ENCODE results near the gene LRP5.
A peak's percentile ranks its signal among the peaks of the same experiment; 100 is the strongest.

Gene LRP5

GRCh38 chr11:68460741-68461574 lies 148.6 kb downstream of the LRP5 start, which contains the start of gene PPP6R3:
Gene PPP6R3, plus strand, starts transcription at chr11:68460752. Its CDS starts 76,913 bp downstream, at chr11:68537665.
- no peaks in the 10 kb centered on the region for H3K27me3 ChIP-seq (replicated peaks; ENCODE audit: control insufficient read depth, insufficient read depth, low read length, poor library complexity, severe bottlenecking)
- peaks cover 10% of the 10 kb centered on the region for H3K4me1 ChIP-seq (ENCODE audit: control insufficient read depth, insufficient read depth, low read length, poor library complexity, severe bottlenecking)

GRCh38 chr11:68461575-68461917 lies 149.2 kb downstream of the LRP5 start:
- Histone ChIP-seq H3K9me3 (ENCODE audit: control insufficient read depth, low read length) (no peaks in the 10 kb centered on the region), H3K27me3 (replicated peaks; ENCODE audit: control insufficient read depth, insufficient read depth, low read length, poor library complexity, severe bottlenecking) (no peaks in the 10 kb centered on the region), H3K27ac (ENCODE audit: insufficient read depth, low read length, poor library complexity, severe bottlenecking) (peak overlapping the region; percentile 98), H3K4me1 (ENCODE audit: control insufficient read depth, insufficient read depth, low read length, poor library complexity, severe bottlenecking) (peaks cover 10% of the 10 kb centered on the region), H3K36me3 (ENCODE audit: control insufficient read depth, insufficient read depth, low read length) (no peaks in the 10 kb centered on the region), H3K4me3 (ENCODE audit: insufficient read depth, low read depth, low read length, poor library complexity, severe bottlenecking) (peak overlapping the region; percentile 69)
- no peak for DNase-seq

More at GRCh38 chr11:68460741-68461574, 148.6 kb downstream of the LRP5 start, which contains the start of gene PPP6R3:
- DNase-seq: no peak
- Histone ChIP-seq H3K27ac (ENCODE audit: insufficient read depth, low read length, poor library complexity, severe bottlenecking) (peak within 1 kb of the TSS; percentile 98), H3K36me3 (ENCODE audit: control insufficient read depth, insufficient read depth, low read length) (no peaks in the 10 kb centered on the region), H3K4me3 (ENCODE audit: insufficient read depth, low read depth, low read length, poor library complexity, severe bottlenecking) (peak within 1 kb of the TSS; percentile 95), H3K9me3 (ENCODE audit: control insufficient read depth, low read length) (no peaks in the 10 kb centered on the region)

GRCh38 chr11:68463714-68464113 lies 151.3 kb downstream of the LRP5 start:
- H3K4me3 ChIP-seq (ENCODE audit: insufficient read depth, low read depth, low read length, poor library complexity, severe bottlenecking): no peak overlapping the region
- peaks cover 18% of the 10 kb centered on the region for H3K4me1 ChIP-seq (ENCODE audit: control insufficient read depth, insufficient read depth, low read length, poor library complexity, severe bottlenecking)
- H3K27ac ChIP-seq (ENCODE audit: insufficient read depth, low read length, poor library complexity, severe bottlenecking): no peak overlapping the region

GRCh38 chr11:68467201-68467834 lies 154.9 kb downstream of the LRP5 start:
- Histone ChIP-seq H3K4me1 (ENCODE audit: control insufficient read depth, insufficient read depth, low read length, poor library complexity, severe bottlenecking) (peaks cover 41% of the 10 kb centered on the region), H3K4me3 (ENCODE audit: insufficient read depth, low read depth, low read length, poor library complexity, severe bottlenecking) (no peak overlapping the region), H3K36me3 (ENCODE audit: control insufficient read depth, insufficient read depth, low read length) (no peaks in the 10 kb centered on the region), H3K27me3 (replicated peaks; ENCODE audit: control insufficient read depth, insufficient read depth, low read length, poor library complexity, severe bottlenecking) (no peaks in the 10 kb centered on the region), H3K27ac (ENCODE audit: insufficient read depth, low read length, poor library complexity, severe bottlenecking) (no peak overlapping the region), H3K9me3 (ENCODE audit: control insufficient read depth, low read length) (no peaks in the 10 kb centered on the region)
- no peak for DNase-seq

More at GRCh38 chr11:68463714-68464113, 151.3 kb downstream of the LRP5 start:
- H3K36me3 ChIP-seq (ENCODE audit: control insufficient read depth, insufficient read depth, low read length): no peaks in the 10 kb centered on the region
- no peaks in the 10 kb centered on the region for H3K27me3 ChIP-seq (replicated peaks; ENCODE audit: control insufficient read depth, insufficient read depth, low read length, poor library complexity, severe bottlenecking)
- H3K9me3 ChIP-seq (ENCODE audit: control insufficient read depth, low read length): no peaks in the 10 kb centered on the region
- no peak for DNase-seq

DNA sequence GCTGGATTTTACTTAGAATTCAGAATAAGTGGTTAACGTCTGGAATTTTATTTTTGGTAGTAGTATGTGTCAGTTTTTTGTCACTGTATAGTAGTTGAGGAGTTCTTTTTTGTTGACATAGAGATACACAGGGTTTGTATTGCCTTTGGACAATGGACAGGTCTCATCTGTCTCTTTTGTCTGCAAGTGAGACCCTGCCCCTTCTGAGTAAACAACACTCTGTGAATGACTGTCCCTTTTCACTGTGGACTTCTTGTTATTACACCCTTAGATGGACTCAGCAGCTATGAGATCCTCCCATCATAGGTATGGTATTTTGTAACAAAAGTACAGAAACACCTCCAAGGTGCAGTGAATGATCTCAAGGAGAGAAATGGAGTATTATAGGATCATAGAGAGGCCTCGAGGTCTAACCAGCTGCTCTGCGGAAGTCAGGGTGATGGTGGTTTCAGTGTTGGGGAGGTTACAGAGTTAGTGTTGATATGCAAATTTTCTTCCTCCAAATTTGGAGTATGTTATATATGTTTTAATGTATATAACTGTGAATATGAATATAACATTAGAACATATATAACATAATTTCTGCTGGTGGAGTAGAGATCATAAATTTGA lies 155.9 kb downstream of the LRP5 start:
- Histone ChIP-seq H3K4me3 (ENCODE audit: insufficient read depth, low read depth, low read length, poor library complexity, severe bottlenecking) (no peak overlapping the region), H3K27ac (ENCODE audit: insufficient read depth, low read length, poor library complexity, severe bottlenecking) (no peak overlapping the region), H3K36me3 (ENCODE audit: control insufficient read depth, insufficient read depth, low read length) (no peaks in the 10 kb centered on the region), H3K4me1 (ENCODE audit: control insufficient read depth, insufficient read depth, low read length, poor library complexity, severe bottlenecking) (peaks cover 41% of the 10 kb centered on the region), H3K27me3 (replicated peaks; ENCODE audit: control insufficient read depth, insufficient read depth, low read length, poor library complexity, severe bottlenecking) (no peaks in the 10 kb centered on the region), H3K9me3 (ENCODE audit: control insufficient read depth, low read length) (no peaks in the 10 kb centered on the region)
- no peak for DNase-seq

DNA sequence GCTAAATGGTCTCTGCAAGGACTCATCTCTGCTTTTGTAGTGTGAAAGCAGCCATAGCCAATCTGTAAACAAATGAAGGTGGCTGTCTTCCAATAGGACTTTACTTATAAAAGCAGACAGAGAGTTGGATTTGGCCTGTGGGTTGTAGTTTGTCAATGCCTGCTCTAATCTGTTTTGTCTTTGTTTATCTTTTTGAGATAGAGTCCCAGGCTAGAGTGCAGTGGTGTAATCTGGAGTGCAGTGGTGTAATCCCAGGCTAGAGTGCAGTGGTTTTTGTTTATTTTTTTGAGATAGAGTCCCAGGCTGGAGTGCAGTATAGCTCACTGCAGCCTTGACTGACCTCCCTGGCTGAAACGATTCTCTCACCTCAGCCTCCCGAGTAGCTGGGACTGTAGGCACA lies 156.7 kb downstream of the LRP5 start:
- DNase-seq: no peak
- Histone ChIP-seq H3K27ac (ENCODE audit: insufficient read depth, low read length, poor library complexity, severe bottlenecking) (no peak overlapping the region), H3K4me3 (ENCODE audit: insufficient read depth, low read depth, low read length, poor library complexity, severe bottlenecking) (no peak overlapping the region), H3K27me3 (replicated peaks; ENCODE audit: control insufficient read depth, insufficient read depth, low read length, poor library complexity, severe bottlenecking) (no peaks in the 10 kb centered on the region), H3K4me1 (ENCODE audit: control insufficient read depth, insufficient read depth, low read length, poor library complexity, severe bottlenecking) (peaks cover 40% of the 10 kb centered on the region), H3K9me3 (ENCODE audit: control insufficient read depth, low read length) (no peaks in the 10 kb centered on the region), H3K36me3 (ENCODE audit: control insufficient read depth, insufficient read depth, low read length) (no peaks in the 10 kb centered on the region)

GRCh38 chr11:68469642-68470041 lies 157.3 kb downstream of the LRP5 start:
- peaks cover 40% of the 10 kb centered on the region for H3K4me1 ChIP-seq (ENCODE audit: control insufficient read depth, insufficient read depth, low read length, poor library complexity, severe bottlenecking)
- no peaks in the 10 kb centered on the region for H3K9me3 ChIP-seq (ENCODE audit: control insufficient read depth, low read length)
- no peak overlapping the region for H3K4me3 ChIP-seq (ENCODE audit: insufficient read depth, low read depth, low read length, poor library complexity, severe bottlenecking)
- no peaks in the 10 kb centered on the region for H3K36me3 ChIP-seq (ENCODE audit: control insufficient read depth, insufficient read depth, low read length)
- DNase-seq: no peak
- H3K27ac ChIP-seq (ENCODE audit: insufficient read depth, low read length, poor library complexity, severe bottlenecking): peak overlapping the region; percentile 26
- H3K27me3 ChIP-seq (replicated peaks; ENCODE audit: control insufficient read depth, insufficient read depth, low read length, poor library complexity, severe bottlenecking): no peaks in the 10 kb centered on the region

GRCh38 chr11:68470304-68470811 lies 158.0 kb downstream of the LRP5 start:
- H3K36me3 ChIP-seq (ENCODE audit: control insufficient read depth, insufficient read depth, low read length): no peaks in the 10 kb centered on the region
- H3K4me1 ChIP-seq (ENCODE audit: control insufficient read depth, insufficient read depth, low read length, poor library complexity, severe bottlenecking): peaks cover 40% of the 10 kb centered on the region
- no peak overlapping the region for H3K4me3 ChIP-seq (ENCODE audit: insufficient read depth, low read depth, low read length, poor library complexity, severe bottlenecking)
- no peaks in the 10 kb centered on the region for H3K27me3 ChIP-seq (replicated peaks; ENCODE audit: control insufficient read depth, insufficient read depth, low read length, poor library complexity, severe bottlenecking)
- no peak for DNase-seq
- peak overlapping the region; percentile 26 for H3K27ac ChIP-seq (ENCODE audit: insufficient read depth, low read length, poor library complexity, severe bottlenecking)
- no peaks in the 10 kb centered on the region for H3K9me3 ChIP-seq (ENCODE audit: control insufficient read depth, low read length)

- H3K4me3 ChIP-seq (ENCODE audit: insufficient read depth, low read depth, low read length, poor library complexity, severe bottlenecking): peak overlapping the region; percentile 16
These were observed 159.3 kb downstream of the LRP5 start for GRCh38 chr11:68471360-68472340.

More at GRCh38 chr11:68471360-68472340, 159.3 kb downstream of the LRP5 start:
- peak in 2 of 3 donors; percentile 21 to 38 for DNase-seq
- Histone ChIP-seq H3K27ac (ENCODE audit: insufficient read depth, low read length, poor library complexity, severe bottlenecking) (peak overlapping the region; percentile 35), H3K36me3 (ENCODE audit: control insufficient read depth, insufficient read depth, low read length) (no peaks in the 10 kb centered on the region), H3K4me1 (ENCODE audit: control insufficient read depth, insufficient read depth, low read length, poor library complexity, severe bottlenecking) (peaks cover 40% of the 10 kb centered on the region), H3K9me3 (ENCODE audit: control insufficient read depth, low read length) (no peaks in the 10 kb centered on the region), H3K27me3 (replicated peaks; ENCODE audit: control insufficient read depth, insufficient read depth, low read length, poor library complexity, severe bottlenecking) (no peaks in the 10 kb centered on the region)

Data from effector memory CD4-positive, alpha-beta T cell (primary cell).